A549 treated with RU486 at 1 μM for 4 hours (cell line): ENCODE measurements around the gene CDHR4. TPM values are rescaled to one million over a fixed set of nuclear protein-coding genes. Genes with fewer than 3 reads are reported as not detected.

Experiments used
- total RNA-seq: library from RNA; stranded (reverse); fragments of 200-300 nt; extraction: Qiagen RNA extraction; gene quantifications from 5 replicates; pipeline ENCODE4 v1.2.3, GENCODE V29; 2022; ENCODE audit warnings: low read depth

Gene CDHR4, protein sequence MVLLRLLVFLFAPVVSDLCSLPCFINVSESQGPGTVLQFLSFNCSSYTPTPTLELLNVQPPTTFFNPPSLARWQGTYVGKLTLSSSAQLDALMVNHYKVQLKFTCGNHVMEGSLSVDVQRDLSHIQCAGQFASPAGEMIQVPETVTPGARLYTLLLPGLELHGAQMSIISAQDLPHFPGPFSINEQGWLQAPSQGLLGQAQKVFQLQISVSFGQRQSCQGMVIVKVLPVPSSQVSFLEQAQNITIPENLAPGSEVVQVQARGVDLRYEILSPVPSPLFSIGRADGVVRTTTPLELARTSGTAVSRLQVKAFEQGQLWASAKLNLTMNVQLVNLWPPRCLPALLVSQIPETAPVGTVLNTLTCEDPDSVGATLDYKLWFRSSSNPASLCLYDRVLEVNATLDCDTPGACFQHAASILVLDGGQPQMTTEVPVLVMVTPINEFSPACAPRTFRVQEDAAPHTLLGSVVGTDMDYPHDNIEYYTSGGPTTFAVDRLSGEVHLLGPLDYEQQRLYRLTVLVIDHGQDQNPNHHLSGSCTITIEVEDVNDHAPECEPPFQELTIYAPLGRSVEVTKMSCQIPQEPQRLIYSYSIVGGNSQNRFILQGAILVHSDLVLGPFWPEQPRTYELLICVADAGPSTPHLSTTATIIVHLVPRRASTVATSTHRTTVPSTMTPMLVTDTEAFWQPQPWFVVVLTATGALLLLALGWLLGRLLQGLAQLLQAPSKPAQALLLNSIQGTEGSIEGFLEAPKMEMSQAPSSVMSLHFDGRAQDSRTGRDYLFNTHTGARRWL
- total RNA-seq = 0.11 to 0.29 TPM (median 0.24 TPM) in 4 of 5 replicates, not detected in the other

DNA sequence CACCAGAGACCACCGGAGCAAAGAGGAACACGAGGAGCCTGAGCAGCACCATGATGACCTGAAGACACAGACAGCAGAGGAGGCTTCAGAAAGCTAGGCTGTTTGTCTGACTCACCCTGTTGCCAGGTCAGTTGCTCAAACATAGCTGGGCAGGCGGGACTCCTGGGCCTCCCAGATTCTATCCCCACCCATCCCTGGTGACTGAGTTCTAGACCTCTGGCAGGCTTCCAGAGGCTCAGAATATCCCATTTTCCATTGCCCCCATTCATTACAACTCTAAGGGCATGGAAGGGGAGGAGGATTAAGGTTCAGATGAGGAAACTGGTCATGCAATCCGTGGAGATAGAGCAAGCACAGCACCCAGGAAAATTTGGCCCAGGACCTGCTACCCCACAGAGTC is at the start of gene CDHR4:
Gene CDHR4 (minus strand): TSS at position 113 of the 400 bp plus-strand sequence. CDS start 61 bp downstream, at position 52.

DNA sequence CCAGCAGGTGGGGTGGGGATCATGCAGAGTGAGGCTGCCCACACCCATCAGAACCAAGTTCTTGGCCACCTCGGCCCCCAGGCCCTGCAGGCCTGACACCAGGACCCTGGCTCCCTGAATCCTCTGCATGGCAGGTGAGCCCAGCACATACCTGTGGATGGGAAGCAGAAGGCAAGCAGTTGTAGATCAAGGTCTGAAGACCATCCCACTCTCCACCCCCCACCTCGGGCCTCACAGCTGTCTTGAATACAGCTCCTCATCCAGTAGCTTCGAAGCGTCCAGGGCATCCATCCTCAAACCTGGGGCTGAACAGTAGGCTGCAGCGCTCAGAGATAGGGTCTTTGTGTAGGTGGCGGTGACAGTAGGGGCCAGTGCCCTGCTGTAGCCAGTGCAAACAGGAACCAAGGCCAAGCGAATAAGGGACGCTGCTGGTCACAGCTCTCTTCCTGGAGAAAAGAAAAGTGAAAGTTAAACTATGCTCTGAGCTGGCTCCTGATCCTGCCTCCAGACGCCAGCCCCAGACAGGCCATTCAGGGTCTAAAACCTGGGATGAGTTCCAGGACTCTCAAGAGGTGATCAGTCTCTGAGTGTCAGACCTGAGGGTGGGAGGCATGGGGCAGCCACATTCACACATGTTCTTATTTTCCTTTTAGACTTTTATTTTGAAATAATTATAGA is 14.0 kb upstream of the CDHR4 start, which contains the start of gene UBA7:
Gene UBA7 (minus strand): TSS at position 457 of the 678 bp plus-strand sequence. CDS start 166 bp downstream, at position 291.

DNA sequence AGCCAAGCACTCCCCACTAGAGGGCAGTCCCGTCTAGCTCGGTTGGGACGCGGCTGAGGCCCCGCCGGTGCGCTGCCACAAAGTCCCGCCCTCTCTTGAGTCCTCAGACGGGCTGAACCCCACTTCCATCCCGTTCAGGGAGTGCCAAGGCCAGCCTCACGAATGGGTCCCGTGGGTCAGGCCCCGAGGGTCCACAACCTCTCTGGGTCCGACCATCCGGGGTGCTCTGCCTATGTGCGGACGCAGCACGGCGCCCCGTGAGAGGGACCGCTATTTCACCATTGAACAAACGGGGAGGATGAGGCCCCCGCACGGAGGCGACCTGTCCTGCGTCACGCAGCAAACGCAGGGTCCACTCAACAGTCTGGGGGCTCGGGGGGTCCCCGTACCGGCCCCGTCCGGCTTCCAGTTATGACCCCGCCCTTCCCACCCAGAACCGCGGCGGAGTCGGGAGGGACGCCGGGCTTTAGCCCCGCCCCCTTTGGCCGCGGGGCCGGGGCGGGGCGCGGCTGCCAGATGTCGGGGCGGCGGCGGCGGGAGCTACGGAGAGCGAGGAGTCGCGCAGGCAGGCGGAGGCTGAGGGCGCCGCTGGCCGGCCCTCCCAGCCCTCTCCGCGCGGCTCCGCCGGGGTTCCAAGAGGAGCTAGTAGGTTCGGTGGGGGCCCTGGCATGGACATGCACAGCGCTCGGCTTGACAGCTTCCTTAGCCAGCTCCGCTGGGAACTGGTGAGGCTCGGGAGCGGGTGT is 3.2 kb upstream of the CDHR4 start, which contains the start of gene INKA1:
Gene INKA1 (plus strand): TSS at position 543 of the 746 bp plus-strand sequence. CDS start 132 bp downstream, at position 675.

DNA sequence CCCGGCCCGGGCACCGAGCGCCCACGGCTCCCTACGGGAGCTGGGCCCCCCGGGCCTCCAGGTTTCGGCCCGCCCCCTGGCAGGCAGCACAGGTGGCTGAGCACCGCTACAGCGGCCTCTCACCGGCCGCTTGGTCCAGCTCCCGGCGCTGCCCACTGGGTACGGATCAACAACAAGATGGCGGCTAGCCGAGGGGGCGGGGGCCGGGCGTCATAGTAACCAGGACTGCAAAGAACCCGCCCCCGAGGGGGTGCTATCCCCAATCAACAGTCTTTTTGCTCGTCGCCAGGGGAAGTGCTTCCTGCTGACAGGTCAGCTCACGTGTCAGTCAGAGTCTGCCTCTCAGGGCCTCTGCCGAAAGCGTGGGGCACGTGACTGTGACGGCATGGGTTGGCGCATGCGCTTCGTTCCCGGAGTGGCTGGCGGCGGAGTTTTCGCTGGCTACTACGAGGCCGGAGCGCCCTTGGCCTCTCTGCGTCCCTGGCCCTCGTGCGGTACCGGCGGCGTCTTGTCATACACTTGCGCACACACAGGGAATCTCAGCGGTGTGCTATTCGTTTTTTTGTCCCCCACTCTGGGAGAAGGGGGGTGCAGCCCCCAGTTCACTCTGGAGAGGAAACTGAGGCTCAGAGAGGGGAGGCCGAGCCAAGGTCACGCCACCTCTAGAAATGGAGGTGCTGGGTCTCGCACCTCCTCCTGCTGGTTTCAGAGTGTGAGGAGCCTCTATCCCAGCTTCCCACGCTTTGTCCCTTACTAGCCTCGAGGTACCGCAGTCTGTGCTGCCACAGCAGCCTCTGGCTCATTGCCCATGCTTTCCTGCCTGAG is 13.1 kb downstream of the CDHR4 start, which contains the start of gene IP6K1:
Gene IP6K1 (minus strand): TSS at position 186 of the 825 bp plus-strand sequence. CDS start 38,502 bp downstream, outside the sequence.

Other genes with a start within 250 kb of the CDHR4 start
- gene BSN, start 245.4 kb downstream of the CDHR4 start, total RNA-seq = 0.08 to 0.20 TPM (median 0.15 TPM) in 5 replicates
- gene APEH, start 125.5 kb downstream of the CDHR4 start, total RNA-seq = 60.2 to 71.1 TPM (median 63.4 TPM) in 5 replicates
- gene MST1, start 110.4 kb downstream of the CDHR4 start, total RNA-seq = 0.99 to 2.2 TPM (median 1.4 TPM) in 5 replicates
- gene RNF123, start 110.3 kb downstream of the CDHR4 start, total RNA-seq = 9.6 to 18.6 TPM (median 15.9 TPM) in 5 replicates
- 0.35 to 0.85 TPM (median 0.59 TPM) in 5 replicates for gene AMIGO3, start 80.2 kb downstream of the CDHR4 start, total RNA-seq
- gene GMPPB, start 75.9 kb downstream of the CDHR4 start, total RNA-seq = 14.9 to 20.9 TPM (median 18.3 TPM) in 5 replicates
- gene IP6K1, start 13.3 kb downstream of the CDHR4 start, total RNA-seq = 18.4 to 23.4 TPM (median 22.3 TPM) in 5 replicates
- 1.3 to 2.3 TPM (median 2.0 TPM) in 5 replicates for gene INKA1, start 3.4 kb upstream of the CDHR4 start, total RNA-seq
- gene UBA7, start 14.1 kb upstream of the CDHR4 start, total RNA-seq = 0.21 to 0.68 TPM (median 0.34 TPM) in 5 replicates
- 9.1 to 17.4 TPM (median 14.7 TPM) in 5 replicates for gene TRAIP, start 56.7 kb upstream of the CDHR4 start, total RNA-seq
- 0.30 to 0.53 TPM (median 0.46 TPM) in 5 replicates for gene CAMKV, start 70.0 kb upstream of the CDHR4 start, total RNA-seq
- gene MST1R, start 104.0 kb upstream of the CDHR4 start, total RNA-seq = 5.3 to 8.5 TPM (median 7.4 TPM) in 5 replicates
- gene MON1A, start 129.9 kb upstream of the CDHR4 start, total RNA-seq = 4.4 to 8.6 TPM (median 7.9 TPM) in 5 replicates
- 24.1 to 30.3 TPM (median 28.7 TPM) in 5 replicates for gene RBM6, start 140.3 kb upstream of the CDHR4 start, total RNA-seq